ENCODE data around the gene TNPO1.

DNA sequence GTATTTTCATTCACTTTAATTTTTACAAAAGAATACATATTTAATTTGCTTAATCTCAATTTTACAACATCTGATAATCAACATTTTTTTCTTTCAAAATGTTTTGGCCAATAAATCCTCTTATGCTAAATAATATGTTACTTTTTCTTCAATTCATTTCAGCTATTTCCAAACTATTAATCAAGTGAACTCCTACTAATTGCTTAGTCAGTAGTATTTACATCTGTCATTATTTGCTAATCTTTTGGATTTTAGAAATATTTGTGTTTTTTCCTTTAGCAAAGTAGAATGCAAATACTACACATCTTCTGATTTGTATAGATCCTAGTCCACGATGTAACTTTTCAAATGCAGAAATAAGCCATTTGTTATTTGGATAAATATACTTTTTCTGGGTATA is 1.6 kb upstream of the TNPO1 start:
- TF ChIP-seq POLR2AphosphoS5 (IDR thresholded peaks at IDR 0.05) (no peak), POLR2A (IDR thresholded peaks at IDR 0.05) (no peak)
